GM18519 (cell line): ENCODE data around the gene CYP26B1.

Source experiments
- ATAC-seq: cut with Tn5 transposase; IDR thresholded peaks from one replicate; pipeline ENCODE4 v1.9.1; 2021; ENCODE audit warnings: mild to moderate bottlenecking, moderate library complexity; ENCODE audit not compliant: unreplicated experiment, low FRiP score

Gene CYP26B1, protein sequence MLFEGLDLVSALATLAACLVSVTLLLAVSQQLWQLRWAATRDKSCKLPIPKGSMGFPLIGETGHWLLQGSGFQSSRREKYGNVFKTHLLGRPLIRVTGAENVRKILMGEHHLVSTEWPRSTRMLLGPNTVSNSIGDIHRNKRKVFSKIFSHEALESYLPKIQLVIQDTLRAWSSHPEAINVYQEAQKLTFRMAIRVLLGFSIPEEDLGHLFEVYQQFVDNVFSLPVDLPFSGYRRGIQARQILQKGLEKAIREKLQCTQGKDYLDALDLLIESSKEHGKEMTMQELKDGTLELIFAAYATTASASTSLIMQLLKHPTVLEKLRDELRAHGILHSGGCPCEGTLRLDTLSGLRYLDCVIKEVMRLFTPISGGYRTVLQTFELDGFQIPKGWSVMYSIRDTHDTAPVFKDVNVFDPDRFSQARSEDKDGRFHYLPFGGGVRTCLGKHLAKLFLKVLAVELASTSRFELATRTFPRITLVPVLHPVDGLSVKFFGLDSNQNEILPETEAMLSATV

DNA sequence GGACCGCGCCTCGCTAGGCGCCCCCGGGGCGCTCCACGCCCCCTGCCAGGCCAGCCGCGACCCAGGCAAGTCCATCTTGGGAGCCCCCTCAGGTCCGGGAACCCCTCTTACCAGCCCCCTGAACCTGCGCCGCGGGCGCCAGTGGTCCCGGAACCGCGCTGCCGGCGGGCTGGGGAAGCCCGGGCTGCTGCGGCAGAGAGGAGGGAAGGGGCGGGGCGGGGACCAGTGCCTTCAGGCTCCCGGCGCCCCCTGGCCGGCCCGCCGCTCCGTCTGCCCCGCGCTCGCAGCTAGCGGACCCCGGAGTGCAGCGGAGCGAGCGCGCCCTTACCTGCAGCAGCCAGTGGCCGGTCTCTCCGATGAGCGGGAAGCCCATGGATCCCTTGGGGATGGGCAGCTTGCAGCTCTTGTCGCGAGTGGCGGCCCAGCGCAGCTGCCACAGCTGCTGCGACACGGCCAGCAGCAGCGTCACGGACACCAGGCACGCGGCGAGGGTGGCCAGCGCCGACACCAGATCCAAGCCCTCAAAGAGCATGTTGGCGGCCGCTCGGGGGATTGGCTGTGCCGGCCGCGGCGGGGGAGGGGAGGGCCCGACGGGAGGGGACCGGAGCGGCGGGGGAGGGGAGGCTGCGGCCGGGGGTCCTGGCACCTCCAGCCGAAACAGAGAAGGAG is at the start of gene CYP26B1:
Gene CYP26B1, minus strand, starts transcription at position 560 of the 669 bp plus-strand sequence. Its CDS starts 28 bp downstream, at position 532.
- ATAC-seq = no peak

DNA sequence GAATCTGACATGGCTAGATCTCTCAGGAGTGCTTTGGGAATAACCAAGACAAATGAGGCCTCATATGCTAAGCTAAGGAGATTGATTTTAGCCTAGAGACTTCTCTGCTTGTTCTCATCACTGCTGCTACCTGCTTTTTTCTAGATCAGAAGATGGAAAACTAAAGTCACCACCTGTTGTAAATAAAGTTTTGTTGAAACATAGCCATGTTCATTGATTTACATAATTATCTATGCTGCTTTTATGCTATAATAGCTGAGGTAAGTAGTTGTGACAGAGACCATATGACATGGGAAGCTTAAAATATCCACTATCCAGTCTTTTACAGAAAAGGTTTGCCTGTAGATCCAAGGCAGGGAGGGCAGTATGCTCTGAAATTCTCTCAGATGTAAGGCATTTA is 46.1 kb upstream of the CYP26B1 start:
- no peak for ATAC-seq

DNA sequence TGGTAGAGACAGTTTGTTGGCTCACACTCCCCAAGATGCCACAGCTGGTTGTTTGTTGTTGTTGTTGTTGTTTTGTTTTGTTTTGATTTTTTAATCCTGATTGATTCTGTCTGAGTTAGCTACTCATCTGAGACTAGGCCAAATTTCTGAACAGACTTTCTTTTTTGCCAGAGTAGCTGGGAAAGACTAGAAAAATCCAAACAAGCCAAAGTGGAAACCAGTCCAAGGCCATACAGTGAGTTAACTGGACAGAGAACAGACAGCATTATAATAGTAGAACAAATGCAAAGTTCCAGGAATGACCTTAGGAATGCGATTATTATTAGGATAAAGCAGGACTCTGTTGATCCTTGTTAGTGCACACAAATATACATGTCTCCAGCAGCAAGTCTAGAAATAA is 43.8 kb upstream of the CYP26B1 start:
- no peak for ATAC-seq

DNA sequence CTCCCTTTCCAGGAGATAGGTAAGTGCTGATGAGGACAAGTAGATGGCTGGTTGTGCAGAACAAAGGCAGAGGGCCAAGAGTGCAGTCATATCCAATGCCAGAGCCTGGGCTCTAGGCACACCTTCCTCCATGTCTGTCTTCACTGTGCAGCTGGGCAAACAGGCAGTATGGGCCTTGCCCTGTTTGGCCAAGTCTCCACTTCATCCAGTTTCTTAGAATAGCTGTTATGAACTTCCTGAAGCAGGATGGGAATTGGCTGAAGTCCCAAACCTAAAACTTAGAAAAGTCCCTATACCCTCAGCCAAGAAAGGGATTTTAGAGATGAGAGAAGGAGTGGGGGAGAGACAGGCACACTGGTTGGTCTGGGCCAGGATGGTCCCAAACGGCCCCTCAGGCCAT is 37.5 kb upstream of the CYP26B1 start:
- no peak for ATAC-seq

DNA sequence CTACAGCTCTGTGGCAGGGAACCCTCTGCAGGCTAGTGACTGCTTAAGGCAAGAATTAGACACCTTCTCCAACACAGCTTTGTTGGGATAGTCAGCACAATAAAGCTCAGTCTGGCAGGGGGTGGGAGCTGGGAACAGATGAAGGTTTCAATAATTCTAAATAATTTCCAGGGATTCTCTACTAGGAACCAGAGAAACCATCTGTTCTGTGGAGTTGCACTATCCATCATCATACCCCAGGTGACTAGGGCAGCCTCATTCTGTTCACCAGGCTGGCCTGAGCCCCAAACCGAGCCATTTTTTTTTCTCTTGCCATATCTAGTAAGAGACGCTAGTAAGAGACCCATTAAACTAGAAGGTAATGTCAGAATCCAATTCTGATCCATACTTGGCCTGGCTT is 35.8 kb upstream of the CYP26B1 start:
- no peak for ATAC-seq

DNA sequence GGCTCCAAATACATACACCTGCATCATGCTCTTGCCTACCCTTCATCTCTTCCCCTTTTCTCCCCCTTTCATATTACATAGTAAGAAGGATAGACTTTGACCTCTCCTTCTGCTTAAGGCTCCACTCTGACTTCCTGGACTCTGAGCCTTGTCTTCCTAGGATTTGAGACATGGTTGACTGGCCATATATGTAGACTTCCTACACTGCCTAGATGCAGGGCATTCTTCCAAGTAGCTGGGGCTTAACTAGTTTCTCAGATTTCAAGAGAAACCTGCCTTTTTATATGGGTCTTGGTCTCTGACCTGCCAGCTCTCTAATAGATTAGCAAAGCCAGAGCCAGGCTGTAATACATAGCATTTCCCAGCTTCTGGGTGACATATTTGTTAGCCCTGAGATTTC is 35.4 kb upstream of the CYP26B1 start:
- no peak for ATAC-seq

DNA sequence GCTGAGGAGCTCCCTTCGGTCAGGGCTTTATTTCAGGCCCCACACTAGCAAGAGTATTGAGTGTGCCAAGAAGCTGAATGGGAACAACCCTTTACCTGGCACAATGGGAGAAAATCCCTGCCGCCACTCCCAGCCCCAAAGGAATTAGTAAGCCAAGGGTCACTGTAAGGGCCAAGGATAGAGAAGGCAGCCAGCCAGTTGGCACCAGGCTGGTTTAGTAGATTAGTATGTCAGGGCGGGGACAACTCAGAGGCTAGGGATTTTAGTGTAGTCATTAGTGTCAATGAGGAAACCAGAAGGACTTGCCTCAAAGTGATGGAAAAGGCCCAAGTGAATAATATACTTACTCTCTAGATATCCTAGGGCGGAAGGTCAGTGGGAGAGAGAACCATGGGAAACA is 34.9 kb upstream of the CYP26B1 start:
- no peak for ATAC-seq

DNA sequence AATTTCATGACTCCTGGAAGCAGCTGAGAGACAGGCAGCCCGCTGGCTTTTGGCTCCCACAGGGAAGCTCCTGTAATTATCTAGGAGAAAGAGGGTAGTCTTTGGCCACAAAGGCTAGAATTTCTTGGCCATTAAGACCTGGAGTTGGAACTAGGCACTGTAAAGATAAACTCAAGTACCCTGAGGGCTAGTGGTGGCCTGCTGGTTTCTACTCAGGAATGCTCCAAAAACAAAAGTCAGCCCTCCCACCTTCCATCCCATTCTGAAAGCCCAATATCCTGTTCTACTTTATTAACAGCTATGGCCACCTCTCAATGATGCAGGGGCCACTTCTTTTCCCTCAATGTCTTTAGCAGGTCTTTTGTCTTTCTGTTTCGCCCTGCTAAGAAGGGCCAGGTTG is 34.0 kb upstream of the CYP26B1 start:
- no peak for ATAC-seq

DNA sequence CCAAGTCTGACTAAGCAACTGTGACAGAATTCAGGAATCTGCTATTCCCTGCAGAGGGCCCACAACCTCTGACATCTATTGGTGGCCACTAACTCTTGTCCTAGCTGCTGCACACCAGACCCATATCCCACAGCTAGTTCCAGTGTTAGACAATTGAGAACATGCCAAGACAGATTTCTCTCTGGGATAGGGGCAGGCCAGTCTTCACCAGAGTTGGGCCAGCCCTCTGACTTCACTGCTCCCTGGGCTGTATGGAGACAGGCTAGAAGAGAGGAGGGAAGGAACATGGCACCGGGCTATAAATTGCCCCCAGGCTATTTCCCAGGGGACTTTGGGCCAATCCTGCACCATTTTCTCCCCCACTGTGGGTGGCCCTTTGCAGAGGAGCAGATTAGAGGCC is 32.7 kb upstream of the CYP26B1 start:
- no peak for ATAC-seq

DNA sequence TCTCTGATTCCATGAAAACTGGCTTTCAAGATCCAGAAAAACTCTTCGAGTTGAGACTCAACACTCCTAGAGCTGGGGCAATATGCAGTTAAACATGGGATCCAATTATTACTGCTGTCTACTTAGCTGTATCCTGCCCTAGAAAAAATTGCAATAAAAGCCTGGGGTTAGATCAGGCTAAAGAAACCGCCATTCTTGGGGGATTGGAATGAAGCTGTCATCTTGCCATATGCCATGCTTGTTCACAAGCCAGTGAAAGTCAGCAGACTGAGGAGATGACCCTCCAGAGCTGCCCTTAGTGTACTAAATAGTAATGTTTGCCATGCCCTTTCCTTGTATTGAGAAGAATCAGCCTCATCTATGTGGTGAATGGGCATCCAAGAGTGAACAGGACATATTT is 30.9 kb upstream of the CYP26B1 start:
- no peak for ATAC-seq

DNA sequence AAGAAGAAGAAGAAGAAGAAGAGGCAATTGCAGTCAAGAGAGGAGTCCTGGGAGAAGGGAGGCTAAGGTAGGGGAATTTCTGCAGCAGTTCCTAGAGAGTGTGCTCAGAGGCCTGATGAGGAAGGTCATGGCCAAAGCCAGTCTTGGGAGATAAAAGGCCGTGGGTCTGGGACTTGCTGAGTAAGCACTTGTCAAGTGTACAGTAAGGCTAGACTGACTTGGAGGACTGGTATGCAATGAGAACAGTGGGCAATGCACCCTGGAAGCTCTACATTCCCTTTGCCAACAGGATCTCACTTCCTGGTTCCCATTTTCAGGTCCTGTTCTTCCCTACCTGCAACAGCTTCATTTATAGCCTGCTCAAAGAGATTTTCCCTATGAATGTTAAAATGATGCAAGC is 28.6 kb upstream of the CYP26B1 start:
- ATAC-seq = no peak

DNA sequence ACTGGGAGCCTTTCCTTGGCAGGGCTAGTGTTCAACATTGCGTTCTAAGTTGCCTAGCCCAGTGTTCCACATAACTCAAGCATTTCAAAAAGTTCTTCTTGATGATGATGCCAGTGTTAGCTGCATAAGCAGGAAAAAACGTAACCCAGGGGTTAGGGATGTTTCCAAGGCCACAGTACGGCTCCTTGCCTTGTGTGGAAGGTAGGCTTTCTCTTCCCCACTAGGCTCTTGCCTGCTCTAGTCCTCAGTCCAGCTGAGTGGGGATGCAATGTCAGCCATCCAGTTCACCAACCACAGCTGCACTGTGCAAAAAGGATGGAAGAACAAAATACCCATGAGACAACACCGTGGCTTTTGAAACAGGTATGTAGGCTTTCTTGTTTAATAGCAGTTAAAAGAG is 28.0 kb upstream of the CYP26B1 start:
- ATAC-seq = no peak

DNA sequence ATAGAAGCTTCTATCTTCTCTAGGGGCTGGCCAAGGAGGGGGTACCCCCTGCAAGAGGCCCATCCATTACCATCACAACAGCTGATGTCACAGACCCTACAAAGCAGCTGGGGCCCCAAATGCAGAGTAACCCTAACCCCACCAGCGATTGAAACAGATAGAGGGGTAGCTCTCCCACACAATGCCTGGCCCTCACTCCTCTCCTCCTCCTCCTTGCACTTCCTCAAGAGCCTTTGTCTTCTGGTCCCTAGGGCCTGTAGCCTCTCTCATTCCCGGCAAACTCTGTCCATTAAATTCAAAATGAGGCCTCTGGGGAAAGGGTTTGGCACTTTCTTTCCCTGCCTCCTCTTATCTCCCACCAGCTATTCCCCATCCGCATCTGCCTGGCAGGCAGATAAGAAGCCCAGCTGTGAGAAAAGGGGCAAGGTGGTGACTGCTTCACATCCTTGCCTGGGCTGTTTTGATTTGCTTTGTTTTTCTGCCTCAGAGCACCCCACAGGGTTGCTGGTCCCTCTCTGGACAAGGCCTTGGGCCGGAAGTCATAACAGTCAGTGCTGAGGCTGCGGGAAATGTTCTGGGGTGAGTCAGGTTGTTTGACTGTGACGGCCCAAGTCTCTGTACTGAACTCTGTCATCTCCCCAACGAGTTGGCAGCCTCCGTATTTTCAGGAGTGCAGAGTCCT is 26.1 kb upstream of the CYP26B1 start:
- ATAC-seq = no peak

DNA sequence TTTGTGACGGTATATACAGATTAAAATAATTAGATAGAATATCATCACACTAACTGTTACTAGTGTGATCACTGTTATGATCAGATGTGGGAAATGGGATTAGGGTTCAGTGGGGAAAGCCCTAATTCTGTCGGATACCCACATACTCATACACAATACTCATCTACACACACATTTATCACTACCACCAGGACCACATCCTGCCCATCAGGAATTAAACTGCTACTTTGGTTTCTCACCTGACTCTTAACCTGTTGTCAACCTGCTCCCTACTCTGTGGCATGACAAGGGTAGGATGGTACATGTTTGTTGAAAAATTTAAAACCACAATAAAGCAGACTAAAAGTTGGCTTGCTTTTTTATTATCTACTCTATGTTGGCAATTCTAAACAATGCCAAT is 24.8 kb upstream of the CYP26B1 start:
- ATAC-seq = no peak

DNA sequence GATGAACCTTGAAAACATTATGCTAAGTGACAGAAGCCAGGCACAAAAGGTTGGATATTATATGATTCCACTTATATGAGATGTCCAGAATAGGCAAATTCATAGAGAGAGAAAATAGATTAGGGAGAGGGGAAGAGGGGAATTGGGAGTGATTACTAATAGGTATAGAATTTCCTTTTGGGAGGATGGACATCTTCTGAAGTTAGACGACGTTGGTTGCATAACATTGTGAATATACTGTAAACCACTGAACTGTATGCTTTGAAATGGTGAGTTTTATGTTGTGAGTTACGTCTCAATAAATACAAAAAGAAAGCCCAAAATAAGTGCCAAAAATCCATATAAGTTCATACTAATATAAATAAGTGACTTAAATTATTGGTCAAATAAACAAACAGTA is 18.6 kb upstream of the CYP26B1 start:
- no peak for ATAC-seq

DNA sequence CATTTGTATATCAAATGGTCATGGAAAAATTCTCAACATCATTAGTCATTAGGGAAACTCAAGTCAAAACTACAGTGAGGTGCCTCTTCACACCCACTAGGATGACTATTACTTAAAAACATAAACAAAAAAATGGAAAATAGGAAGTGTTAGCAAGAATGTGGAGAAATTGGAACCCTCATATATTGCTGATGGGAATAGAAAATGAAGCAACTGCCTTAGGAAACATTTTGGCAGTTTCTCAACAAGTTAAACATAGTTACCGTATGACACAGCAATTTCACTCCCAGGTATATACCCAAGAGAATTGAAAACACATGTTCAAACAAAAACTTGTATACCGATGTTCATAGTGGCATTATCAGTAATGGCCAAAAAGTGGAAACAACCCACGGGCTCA is 18.1 kb upstream of the CYP26B1 start:
- no peak for ATAC-seq

DNA sequence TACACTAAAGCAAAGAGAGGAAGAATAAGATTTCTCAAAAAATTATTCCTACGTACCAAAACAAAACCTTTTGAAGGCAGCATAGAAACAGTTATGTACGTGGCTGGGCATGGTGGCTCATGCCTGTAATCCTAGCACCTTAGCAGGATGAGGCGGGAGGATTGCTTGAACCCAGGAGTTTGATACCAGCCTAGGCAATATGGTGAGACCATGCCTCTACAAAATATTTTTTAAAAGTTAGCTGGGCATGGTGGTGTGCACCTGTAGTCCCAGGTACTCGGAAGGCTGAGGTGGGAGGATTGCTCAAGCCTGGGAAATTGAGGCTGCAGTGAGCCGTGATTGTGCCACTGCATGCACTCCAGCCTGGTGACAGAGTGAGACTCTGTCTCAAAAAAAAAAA is 14.9 kb upstream of the CYP26B1 start:
- no peak for ATAC-seq

DNA sequence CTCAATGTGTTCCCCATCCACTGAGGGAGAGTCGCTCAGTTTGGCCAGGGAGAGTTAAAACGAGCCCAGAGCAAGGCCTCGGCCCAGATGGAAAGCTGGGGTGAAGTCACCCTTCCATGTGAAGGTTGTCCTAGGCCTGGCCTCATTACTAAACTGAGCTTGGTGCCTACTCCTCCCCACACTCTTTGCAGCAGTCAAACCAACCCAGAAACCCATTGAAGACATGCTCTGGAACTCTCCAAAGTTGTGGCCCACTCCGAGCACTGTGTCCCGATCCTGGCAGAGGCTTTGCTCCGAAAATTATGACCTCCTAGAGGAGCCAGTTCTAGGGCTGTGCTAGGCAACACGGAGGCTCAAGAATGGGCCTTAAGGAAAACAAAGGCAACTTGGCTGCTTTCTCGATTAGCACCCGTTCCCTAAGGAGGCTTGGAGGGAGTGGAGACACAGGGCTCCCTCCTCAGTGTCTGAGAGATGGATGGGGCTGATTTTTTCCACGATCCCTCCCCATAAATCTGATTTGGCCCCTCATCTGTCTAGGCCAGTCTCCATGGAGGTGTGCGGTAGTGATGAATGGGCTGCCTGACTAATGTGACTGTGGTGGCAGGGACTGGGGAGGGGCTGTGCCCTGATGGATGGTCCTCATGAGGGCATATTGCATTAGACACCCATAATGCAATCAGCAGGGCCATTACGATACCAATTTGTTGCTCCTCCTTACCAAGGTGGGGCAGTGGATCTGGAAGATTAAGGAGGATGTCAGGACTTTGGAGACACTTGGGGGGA is 11.7 kb upstream of the CYP26B1 start:
- ATAC-seq = no peak

DNA sequence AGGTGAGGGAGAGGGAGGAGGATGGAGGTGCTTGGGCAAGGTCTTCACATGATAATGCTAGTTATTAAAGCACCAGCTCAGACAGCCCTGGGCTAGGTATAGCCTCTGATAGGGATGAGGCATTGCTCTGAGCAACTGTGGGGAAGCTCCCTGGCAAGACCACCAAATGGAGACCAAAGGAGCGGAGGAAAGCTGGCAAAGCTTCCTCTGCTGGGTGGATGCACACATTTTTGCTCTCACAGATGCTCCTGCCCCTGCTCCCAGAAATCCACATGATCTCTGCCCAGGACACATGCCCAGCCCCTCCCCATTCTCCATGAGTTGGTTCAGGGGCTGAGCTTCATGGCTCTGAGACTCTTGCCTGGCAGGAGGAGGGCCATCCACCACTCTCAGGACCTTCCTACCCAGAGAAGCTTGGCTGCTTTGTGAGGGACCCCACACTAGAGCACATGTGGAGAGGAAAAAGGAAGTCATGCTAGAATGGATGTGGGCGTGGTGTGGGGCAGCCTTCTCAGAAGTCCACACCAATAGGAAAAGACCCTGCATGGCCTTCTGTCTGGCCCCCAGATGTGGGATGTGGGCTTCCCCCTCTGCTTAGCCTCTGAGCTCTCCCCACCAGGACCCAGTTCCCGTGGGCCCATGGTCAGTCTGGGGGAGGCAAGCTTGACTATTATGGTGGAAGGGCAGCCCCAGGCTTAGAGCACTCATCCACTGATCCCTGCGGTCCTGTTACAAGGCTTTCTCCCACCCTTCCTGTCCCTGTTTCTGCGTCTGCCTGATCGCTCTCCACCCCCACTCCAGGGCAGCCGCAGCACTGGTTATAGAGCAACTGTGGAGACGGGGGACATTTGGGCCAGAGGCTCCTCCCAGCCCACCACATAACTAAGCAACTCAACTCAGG is 10.5 kb upstream of the CYP26B1 start:
- no peak for ATAC-seq

DNA sequence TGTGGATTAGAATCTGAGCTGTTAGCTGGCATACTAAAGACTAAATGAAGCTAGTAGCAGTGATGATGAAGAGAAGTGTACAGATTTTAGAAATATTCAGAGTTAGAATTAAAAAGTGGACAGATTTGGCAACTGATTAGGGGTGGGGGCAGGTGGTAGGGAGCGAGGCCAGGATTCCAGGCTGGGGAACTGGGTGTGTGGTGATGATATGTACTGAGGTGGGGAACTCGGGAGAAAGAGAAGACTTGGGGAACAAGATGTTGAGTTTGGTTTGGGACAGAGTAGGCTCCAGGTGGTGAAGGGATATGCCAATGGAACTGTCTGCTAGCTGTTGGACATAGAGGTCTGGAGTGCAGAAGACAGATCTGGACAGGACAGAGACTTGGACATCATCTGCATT is 9.2 kb upstream of the CYP26B1 start:
- no peak for ATAC-seq
